ENCODE data around the gene FOXC2. TPM values are rescaled to one million over a fixed set of nuclear protein-coding genes. Genes with fewer than 3 reads are reported as not detected.

Gene FOXC2
- total RNA-seq, result not detected

- Mint-ChIP-seq H3K4me1 (peaks cover 11% of the 10 kb centered on the region), H3K27me3 (peaks cover 76% of the 10 kb centered on the region), H3K4me3 (no peak within 1 kb of the TSS), H3K36me3 (no peaks in the 10 kb centered on the region), H3K9me3 (no peaks in the 10 kb centered on the region), H3K27ac (no peak within 1 kb of the TSS)
- peak; percentile 54 for DNase-seq
Observed at GRCh38 chr16:86566601-86566965, at the start of gene FOXC2. Gene FOXC2, plus strand, starts transcription at chr16:86566829. Its CDS starts 507 bp downstream, at chr16:86567336.

GRCh38 chr16:86517033-86517432 lies 49.6 kb upstream of the FOXC2 start:
- Mint-ChIP-seq H3K9me3 (no peaks in the 10 kb centered on the region), H3K4me3 (no peak overlapping the region), H3K27me3 (peaks cover 85% of the 10 kb centered on the region), H3K4me1 (peaks cover 6% of the 10 kb centered on the region), H3K36me3 (no peaks in the 10 kb centered on the region), H3K27ac (no peak overlapping the region)
- DNase-seq, result no peak

GRCh38 chr16:86517652-86518258 lies 48.9 kb upstream of the FOXC2 start:
- H3K27ac Mint-ChIP-seq, result no peak overlapping the region
- H3K36me3 Mint-ChIP-seq, result no peaks in the 10 kb centered on the region
- no peak overlapping the region for H3K4me3 Mint-ChIP-seq
- peaks cover 6% of the 10 kb centered on the region for H3K4me1 Mint-ChIP-seq
- peak; percentile 50 for DNase-seq
- no peaks in the 10 kb centered on the region for H3K9me3 Mint-ChIP-seq
- H3K27me3 Mint-ChIP-seq, result peaks cover 80% of the 10 kb centered on the region

DNA sequence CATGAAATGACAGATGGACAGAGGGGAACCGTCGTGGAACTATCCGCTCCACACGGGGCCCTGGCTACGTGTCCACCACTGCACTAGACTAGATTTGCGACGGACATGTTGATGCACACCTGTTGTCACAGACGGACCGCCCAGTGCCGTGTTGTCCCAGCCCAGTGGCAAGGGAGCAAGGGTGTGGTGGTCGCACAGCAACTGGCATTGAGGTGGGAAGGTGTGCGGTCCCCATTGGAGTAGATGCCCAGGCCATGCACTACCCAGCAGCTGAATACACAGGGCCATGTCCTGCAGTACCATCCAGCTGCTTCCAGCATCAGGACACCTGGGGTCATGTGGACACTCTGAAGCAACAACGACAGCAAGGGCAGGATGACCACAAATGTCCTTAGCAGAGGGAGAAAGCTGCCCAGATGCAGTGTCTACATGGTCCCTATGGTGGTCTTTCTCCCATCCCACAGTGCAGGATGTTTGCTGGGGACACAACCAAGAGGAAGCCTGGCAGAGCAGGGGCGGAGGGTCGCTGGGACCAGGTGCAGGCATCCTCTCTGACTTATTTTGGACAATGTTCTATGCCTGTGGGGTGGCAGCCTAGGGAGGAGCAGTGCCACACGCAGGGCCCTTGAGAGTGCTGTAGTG lies 47.5 kb upstream of the FOXC2 start:
- no peaks in the 10 kb centered on the region for H3K36me3 Mint-ChIP-seq

DNA sequence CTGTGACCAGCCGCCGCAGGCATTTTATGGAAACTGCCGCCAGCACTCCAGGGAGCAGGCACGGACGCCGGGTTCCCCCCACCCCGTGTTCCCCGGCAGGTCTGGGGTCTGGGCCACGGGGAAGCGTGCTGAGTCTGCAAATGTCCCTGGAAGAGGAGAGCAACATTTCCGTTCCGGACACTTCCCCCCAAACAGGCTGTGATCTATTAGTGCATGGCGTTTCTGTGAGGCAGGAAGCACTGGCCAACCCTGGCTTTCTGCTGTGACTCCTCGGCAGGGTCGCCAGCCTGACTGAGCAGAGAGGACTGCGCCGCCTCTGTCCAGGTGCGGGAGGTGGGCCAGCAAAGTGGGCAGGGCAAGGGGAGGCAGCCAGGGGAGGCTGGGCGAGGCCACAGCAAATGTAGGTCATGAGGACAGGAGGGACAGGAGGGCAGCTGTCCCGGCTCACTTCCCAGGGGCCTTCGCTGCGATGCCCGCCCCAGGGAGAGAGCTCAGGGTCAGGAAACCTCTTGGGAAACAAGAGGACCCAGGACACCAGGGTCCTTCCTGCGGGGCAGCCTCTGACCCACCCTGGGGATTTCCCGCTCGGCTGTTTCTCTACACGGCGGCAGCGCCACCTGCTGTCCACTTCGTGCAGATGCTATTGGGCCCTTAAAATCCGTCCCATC lies 46.8 kb upstream of the FOXC2 start:
- Mint-ChIP-seq H3K4me1 (no peaks in the 10 kb centered on the region), H3K27me3 (peaks cover 60% of the 10 kb centered on the region), H3K9me3 (no peaks in the 10 kb centered on the region), H3K4me3 (no peak overlapping the region), H3K36me3 (no peaks in the 10 kb centered on the region), H3K27ac (no peak overlapping the region)
- DNase-seq, result peak; percentile 31

More for the DNA sequence above, 47.5 kb upstream of the FOXC2 start:
- H3K27ac Mint-ChIP-seq, result no peak overlapping the region
- DNase-seq, result no peak
- no peaks in the 10 kb centered on the region for H3K4me1 Mint-ChIP-seq
- peaks cover 66% of the 10 kb centered on the region for H3K27me3 Mint-ChIP-seq
- H3K9me3 Mint-ChIP-seq, result no peaks in the 10 kb centered on the region
- H3K4me3 Mint-ChIP-seq, result no peak overlapping the region

- peaks cover 54% of the 10 kb centered on the region for H3K27me3 Mint-ChIP-seq
- no peaks in the 10 kb centered on the region for H3K4me1 Mint-ChIP-seq
- H3K9me3 Mint-ChIP-seq, result no peaks in the 10 kb centered on the region
- H3K4me3 Mint-ChIP-seq, result no peak overlapping the region
- no peaks in the 10 kb centered on the region for H3K36me3 Mint-ChIP-seq
- H3K27ac Mint-ChIP-seq, result no peak overlapping the region
- no peak for DNase-seq
Observed at GRCh38 chr16:86520317-86521210, 46.1 kb upstream of the FOXC2 start.

DNA sequence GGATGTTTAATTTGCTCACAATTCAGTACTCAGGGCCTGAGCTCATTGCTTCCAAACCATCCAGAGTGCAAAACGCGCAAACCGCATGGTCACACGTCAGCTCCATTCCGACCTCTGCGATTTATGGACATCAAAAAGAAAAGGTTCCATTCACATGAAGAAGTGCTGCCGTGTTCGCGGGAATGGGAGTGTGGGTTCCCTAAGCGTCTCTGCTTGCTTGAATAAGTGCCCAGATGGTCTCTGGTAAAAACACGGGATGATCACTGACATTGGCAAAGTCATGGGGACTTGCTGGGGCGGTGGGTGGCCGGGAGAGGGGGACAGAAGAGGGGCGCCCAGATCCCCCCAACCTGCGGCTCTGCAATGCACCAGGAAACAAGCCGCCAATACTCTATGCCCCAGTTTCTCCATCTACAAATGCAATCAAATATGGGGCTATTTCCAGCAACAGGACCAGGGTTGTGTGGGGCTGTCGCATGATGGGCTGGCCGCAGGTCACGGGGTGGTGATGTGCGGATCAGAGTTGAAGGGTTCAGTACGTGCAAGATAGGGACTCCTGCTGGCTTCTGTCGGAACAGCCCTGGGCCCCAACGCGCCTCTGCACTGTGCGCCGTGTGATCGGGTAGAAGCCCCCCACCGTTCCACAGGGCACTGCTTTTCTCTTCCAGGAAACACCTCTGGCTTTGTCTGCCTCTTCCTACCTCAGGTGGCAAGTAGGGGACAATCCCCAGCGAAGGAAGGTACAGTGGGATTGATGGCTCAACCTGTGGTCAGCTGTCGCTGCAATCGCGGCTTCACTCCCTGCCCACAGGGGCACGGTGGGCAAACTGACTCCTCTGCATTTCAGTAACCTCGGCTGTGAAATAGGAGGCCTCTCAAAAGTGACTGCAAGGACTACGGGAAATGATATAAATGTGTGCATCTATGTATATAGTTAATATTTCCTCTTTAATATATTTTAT lies 45.1 kb upstream of the FOXC2 start:
- DNase-seq, result no peak
- Mint-ChIP-seq H3K9me3 (no peaks in the 10 kb centered on the region), H3K36me3 (no peaks in the 10 kb centered on the region), H3K27me3 (peaks cover 45% of the 10 kb centered on the region), H3K4me3 (no peak overlapping the region), H3K27ac (no peak overlapping the region), H3K4me1 (no peaks in the 10 kb centered on the region)

GRCh38 chr16:86522634-86523033 lies 44.0 kb upstream of the FOXC2 start:
- Mint-ChIP-seq H3K27ac (no peak overlapping the region), H3K27me3 (peaks cover 34% of the 10 kb centered on the region), H3K4me1 (no peaks in the 10 kb centered on the region), H3K9me3 (no peaks in the 10 kb centered on the region), H3K36me3 (peaks cover 2% of the 10 kb centered on the region), H3K4me3 (no peak overlapping the region)
- DNase-seq, result no peak

DNA sequence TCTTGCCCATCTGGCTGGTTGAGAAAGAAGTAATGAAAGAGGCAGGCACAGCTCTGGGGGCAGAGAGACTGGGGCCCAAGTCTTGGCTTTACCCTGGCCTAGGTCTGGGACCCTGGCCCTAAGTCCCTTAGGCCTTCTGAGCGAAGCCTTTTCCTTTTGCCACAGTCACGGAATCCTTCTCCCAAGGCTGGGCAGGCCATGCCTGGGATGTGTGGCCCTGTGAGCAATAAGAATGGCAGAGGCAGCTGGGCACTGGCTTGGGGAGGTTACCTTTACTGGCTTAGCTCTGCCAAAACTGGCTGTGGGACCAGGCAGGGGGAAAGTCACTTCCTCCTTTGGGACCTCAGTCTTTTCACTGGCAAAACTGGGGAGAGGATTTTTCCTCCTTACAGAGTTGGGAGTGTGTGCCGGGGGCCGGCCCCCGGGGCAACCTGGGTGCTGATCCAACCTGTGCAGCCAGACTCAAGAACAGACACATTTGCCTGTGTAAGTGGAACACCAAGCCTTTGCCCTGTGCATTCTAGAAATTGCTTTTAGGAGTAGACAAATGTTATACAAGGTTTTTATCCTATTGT lies 43.4 kb upstream of the FOXC2 start:
- H3K4me1 Mint-ChIP-seq, result no peaks in the 10 kb centered on the region
- no peak overlapping the region for H3K4me3 Mint-ChIP-seq
- no peak for DNase-seq
- H3K9me3 Mint-ChIP-seq, result no peaks in the 10 kb centered on the region
- H3K27me3 Mint-ChIP-seq, result peaks cover 28% of the 10 kb centered on the region
- no peak overlapping the region for H3K27ac Mint-ChIP-seq
- peaks cover 2% of the 10 kb centered on the region for H3K36me3 Mint-ChIP-seq

DNA sequence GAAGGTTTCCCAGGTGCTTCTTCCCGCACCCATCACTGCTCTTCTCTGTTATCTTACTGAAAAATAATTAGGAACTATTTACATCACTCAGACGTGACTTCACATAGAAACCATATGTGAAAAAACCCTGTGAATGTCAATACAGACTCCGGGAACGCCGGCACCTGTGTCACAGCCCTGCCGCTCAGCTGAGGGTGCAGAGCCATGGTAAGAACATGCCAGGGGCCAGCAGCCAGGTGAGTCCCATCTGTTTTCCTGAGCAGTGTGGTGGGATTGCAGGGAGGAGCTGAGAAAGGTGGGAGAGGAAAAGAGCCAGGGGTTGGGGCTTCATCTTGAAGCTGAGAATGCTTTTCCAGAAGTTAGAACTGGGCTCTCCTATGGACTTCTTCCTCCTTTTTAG lies 42.6 kb upstream of the FOXC2 start:
- no peaks in the 10 kb centered on the region for H3K9me3 Mint-ChIP-seq
- peaks cover 20% of the 10 kb centered on the region for H3K27me3 Mint-ChIP-seq
- no peaks in the 10 kb centered on the region for H3K4me1 Mint-ChIP-seq
- no peak overlapping the region for H3K27ac Mint-ChIP-seq
- H3K36me3 Mint-ChIP-seq, result peaks cover 2% of the 10 kb centered on the region
- no peak for DNase-seq
- H3K4me3 Mint-ChIP-seq, result no peak overlapping the region

DNA sequence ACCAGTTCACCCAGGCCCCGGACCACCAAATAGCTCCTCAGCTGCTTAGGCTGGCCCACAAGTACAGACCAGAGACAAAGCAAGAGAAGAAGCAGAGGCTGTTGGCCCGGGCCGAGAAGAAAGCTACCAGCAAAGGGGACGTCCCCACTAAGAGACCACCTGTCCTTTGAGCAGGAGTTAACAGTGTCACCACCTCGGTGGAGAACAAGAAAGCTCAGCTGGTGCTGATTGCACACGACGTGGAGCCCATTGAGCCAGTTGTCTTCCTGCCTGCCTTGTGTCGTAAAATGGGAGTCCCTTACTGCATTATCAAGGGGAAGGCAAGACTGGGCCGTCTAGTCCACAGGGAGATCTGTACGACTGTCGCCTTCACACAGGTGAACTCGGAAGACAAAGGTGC lies 40.9 kb upstream of the FOXC2 start:
- Mint-ChIP-seq H3K36me3 (peaks cover 4% of the 10 kb centered on the region), H3K27ac (no peak overlapping the region), H3K4me3 (no peak overlapping the region), H3K4me1 (no peaks in the 10 kb centered on the region), H3K27me3 (peaks cover 11% of the 10 kb centered on the region), H3K9me3 (no peaks in the 10 kb centered on the region)
- DNase-seq, result no peak

DNA sequence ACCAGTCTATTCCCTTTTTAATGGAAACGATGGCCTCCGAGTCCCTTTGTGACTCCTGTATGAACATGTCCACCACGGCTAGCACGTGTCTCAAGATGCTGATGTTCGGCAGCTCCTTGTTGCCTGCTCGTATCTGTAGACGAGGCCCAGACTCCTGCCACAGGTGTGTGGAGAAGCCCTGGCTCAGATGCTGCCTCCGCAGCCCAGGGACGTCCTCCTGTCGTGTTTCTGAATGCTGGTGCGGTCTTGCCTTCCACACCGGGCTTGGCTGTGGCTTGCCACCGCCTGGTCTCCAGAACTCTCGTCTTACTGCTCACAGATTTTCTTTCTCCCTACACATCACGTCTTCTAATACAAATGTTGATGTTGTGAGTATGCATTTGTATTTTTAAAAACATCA lies 39.3 kb upstream of the FOXC2 start:
- Mint-ChIP-seq H3K36me3 (peaks cover 4% of the 10 kb centered on the region), H3K4me1 (no peaks in the 10 kb centered on the region), H3K4me3 (no peak overlapping the region)

DNA sequence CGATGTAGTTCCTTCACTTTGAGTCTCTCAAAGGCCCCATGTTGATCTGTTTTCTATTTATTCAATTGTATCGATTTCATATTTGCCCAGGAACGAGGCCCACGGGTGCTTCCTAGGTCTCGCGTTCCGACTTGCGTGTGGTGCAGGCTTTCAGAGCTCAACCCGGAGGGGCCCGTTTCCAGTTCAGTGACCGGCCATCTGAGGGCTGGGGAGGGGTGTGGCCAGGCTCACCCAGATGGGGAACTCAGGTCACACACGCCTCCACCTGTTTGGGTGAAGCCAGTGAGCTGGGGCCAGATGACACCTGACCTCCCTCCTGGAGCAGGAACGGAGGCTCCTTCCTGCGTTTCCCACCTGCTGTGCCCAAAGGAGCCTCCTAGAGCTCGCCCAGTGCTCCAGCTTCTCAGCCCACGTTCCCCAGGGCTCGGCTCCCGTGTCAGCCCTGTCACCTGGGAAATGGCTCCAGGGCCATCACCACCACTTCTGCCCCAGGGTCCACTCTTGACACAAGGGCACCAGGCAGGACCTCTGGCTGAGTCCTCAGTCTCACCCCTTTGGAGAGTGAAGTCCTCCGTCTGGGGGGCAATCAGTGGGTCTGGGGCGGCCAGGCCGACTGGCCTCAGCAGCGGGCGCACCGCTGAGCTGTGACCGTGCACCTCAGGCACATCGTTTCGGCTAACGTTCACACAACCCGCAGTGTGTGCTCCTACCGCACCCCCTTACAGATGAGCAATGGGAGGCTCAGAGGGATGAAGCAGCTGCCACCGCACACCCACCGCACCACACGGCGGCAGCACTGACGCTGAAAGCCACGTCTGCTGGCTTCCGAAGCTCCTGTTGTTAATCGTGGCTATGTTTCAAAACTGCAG lies 38.3 kb upstream of the FOXC2 start:
- H3K4me1 Mint-ChIP-seq, result no peaks in the 10 kb centered on the region
- H3K27me3 Mint-ChIP-seq, result no peaks in the 10 kb centered on the region
- no peak for DNase-seq
- no peak overlapping the region for H3K4me3 Mint-ChIP-seq
- H3K36me3 Mint-ChIP-seq, result peaks cover 4% of the 10 kb centered on the region
- no peak overlapping the region for H3K27ac Mint-ChIP-seq
- H3K9me3 Mint-ChIP-seq, result no peaks in the 10 kb centered on the region

More for the DNA sequence above, 39.3 kb upstream of the FOXC2 start:
- no peaks in the 10 kb centered on the region for H3K9me3 Mint-ChIP-seq
- H3K27me3 Mint-ChIP-seq, result no peaks in the 10 kb centered on the region
- DNase-seq, result no peak
- H3K27ac Mint-ChIP-seq, result no peak overlapping the region

Measured in activated naive CD8-positive, alpha-beta T cell treated with anti-CD3 and anti-CD28 coated beads for 36 hours (primary cell).